ENCODE measurements around the gene PRKCB. TPM values are rescaled to one million over a fixed set of nuclear protein-coding genes. Genes with fewer than 3 reads are reported as not detected.

The PRKCB gene
- total RNA-seq, 1 experiment from 2014 or later, result 0.89 TPM

DNA sequence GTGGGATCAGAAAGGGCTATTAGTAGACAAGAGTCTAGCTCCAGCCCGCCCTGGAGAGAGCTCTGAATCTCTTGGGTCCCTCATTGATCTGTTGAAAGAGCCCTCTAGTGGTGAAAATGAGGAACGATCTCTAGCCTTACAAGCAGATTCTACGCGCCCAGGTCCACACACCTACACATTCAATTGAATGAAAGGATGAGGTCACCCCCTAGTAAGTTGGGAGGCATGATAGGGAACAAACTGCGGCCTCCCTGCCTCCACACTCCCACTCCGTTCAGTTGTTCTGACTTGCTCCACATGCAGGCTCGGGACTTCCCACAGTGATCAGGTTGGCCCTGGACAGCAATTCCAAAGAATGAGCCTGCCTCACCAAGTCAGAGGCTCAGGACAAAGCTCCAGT is 417.4 kb downstream of the PRKCB start:
- ChIA-PET RAD21 (ENCODE audit: low non-redundant PET in 1 of 2, low total read pairs in 2 of 2, uncharacterized antibody in 2 of 2, unreplicated experiment in 2 of 2) (interaction anchor here (1.0 to 1.9 kb wide), 5 partner anchors 182 to 252 kb away, joined by 3 to 7 read pairs (median 5); no protein-coding TSS in a partner anchor), POLR2A (no interaction called here), CTCF (interaction anchor here (0.5 to 3.7 kb wide), 14 partner anchors 9 to 656 kb away, joined by 3 to 39 read pairs (median 4); no protein-coding TSS in a partner anchor)
- no peak overlapping the region for H3K4me2 ChIP-seq (ENCODE audit: low read length)
- no peaks in the 10 kb centered on the region for H3K9me3 ChIP-seq (ENCODE audit: control insufficient read depth in 1 of 2, insufficient read depth in 1 of 2, low read depth in 1 of 2, low read length in 2 of 2)
- no peak for TF ChIP-seq POLR2A (IDR thresholded peaks at IDR 0.05; ENCODE audit: borderline replicate concordance, extremely low read depth, insufficient read depth, insufficient read length)
- TF ChIP-seq, protein P1, sequence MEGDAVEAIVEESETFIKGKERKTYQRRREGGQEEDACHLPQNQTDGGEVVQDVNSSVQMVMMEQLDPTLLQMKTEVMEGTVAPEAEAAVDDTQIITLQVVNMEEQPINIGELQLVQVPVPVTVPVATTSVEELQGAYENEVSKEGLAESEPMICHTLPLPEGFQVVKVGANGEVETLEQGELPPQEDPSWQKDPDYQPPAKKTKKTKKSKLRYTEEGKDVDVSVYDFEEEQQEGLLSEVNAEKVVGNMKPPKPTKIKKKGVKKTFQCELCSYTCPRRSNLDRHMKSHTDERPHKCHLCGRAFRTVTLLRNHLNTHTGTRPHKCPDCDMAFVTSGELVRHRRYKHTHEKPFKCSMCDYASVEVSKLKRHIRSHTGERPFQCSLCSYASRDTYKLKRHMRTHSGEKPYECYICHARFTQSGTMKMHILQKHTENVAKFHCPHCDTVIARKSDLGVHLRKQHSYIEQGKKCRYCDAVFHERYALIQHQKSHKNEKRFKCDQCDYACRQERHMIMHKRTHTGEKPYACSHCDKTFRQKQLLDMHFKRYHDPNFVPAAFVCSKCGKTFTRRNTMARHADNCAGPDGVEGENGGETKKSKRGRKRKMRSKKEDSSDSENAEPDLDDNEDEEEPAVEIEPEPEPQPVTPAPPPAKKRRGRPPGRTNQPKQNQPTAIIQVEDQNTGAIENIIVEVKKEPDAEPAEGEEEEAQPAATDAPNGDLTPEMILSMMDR (IDR thresholded peaks at IDR 0.05 in 2 of 3, conservative IDR thresholded peaks at IDR 0.05 in 1 of 3; ENCODE audit: borderline replicate concordance in 1 of 3, insufficient read depth in 1 of 3, low read depth in 2 of 3, low read length in 2 of 3), result peak; percentile 42 to 73 (median 64); a peak in 5 of 6 replicates
- peak; percentile 54 for TF ChIP-seq RAD21 (IDR thresholded peaks at IDR 0.05; ENCODE audit: low read depth)
- H3K4me3 ChIP-seq (replicated peaks in 1 of 2; ENCODE audit: low read depth in 1 of 2, low read length in 2 of 2), result no peak overlapping the region
- BruUV-seq (replicated peaks), result no TSS peak
- H3K4me1 ChIP-seq (ENCODE audit: control insufficient read depth in 1 of 2, insufficient read depth in 2 of 2, low read length in 2 of 2), result no peaks in the 10 kb centered on the region
- peak; percentile 88 for ATAC-seq
- H3K9me2 ChIP-seq (ENCODE audit: insufficient read depth), result no peaks in the 10 kb centered on the region
- no peaks in the 10 kb centered on the region for H3K36me3 ChIP-seq (ENCODE audit: control insufficient read depth in 1 of 2, insufficient read depth in 2 of 2, low read length in 2 of 2)
- no peak overlapping the region for H2AFZ ChIP-seq (ENCODE audit: low read depth, low read length, poor library complexity, severe bottlenecking)
- H3K9ac ChIP-seq (ENCODE audit: low read length), result no peak overlapping the region
- H3K27ac ChIP-seq (ENCODE audit: low read depth, low read length), result no peak overlapping the region
- peak; percentile 34 for DNase-seq (ENCODE audit: low read depth, low spot score)
- H3K79me2 ChIP-seq (ENCODE audit: insufficient read depth, low read length), result no peaks in the 10 kb centered on the region
- no peaks in the 10 kb centered on the region for H4K20me1 ChIP-seq (ENCODE audit: insufficient read depth)
- intact Hi-C loops (cut with micrococcal nuclease), result loop anchor here (1.0 to 10.0 kb wide), 4 partner anchors 178 to 516 kb away; no protein-coding TSS in a partner anchor
- H3K27me3 ChIP-seq (ENCODE audit: insufficient read depth, low read length), result 0 out of 2 replicates have a peak, but pooled peaks cover 8% of the 10 kb centered on the region

- DNase-seq (ENCODE audit: low read depth, low spot score) (no peak), ATAC-seq (no peak)
- no peak within 1 kb of the TSS for H3K27ac ChIP-seq (ENCODE audit: low read depth, low read length)
- intact Hi-C loops (cut with micrococcal nuclease), result loop anchor here (10.0 kb wide), 1 partner anchor 181 kb away; no protein-coding TSS in a partner anchor
- H3K4me2 ChIP-seq (ENCODE audit: low read length), result no peak within 1 kb of the TSS
- no peaks in the 10 kb centered on the region for H3K9me2 ChIP-seq (ENCODE audit: insufficient read depth)
- BruUV-seq (replicated peaks), result no TSS peak
- TF ChIP-seq, protein P2, sequence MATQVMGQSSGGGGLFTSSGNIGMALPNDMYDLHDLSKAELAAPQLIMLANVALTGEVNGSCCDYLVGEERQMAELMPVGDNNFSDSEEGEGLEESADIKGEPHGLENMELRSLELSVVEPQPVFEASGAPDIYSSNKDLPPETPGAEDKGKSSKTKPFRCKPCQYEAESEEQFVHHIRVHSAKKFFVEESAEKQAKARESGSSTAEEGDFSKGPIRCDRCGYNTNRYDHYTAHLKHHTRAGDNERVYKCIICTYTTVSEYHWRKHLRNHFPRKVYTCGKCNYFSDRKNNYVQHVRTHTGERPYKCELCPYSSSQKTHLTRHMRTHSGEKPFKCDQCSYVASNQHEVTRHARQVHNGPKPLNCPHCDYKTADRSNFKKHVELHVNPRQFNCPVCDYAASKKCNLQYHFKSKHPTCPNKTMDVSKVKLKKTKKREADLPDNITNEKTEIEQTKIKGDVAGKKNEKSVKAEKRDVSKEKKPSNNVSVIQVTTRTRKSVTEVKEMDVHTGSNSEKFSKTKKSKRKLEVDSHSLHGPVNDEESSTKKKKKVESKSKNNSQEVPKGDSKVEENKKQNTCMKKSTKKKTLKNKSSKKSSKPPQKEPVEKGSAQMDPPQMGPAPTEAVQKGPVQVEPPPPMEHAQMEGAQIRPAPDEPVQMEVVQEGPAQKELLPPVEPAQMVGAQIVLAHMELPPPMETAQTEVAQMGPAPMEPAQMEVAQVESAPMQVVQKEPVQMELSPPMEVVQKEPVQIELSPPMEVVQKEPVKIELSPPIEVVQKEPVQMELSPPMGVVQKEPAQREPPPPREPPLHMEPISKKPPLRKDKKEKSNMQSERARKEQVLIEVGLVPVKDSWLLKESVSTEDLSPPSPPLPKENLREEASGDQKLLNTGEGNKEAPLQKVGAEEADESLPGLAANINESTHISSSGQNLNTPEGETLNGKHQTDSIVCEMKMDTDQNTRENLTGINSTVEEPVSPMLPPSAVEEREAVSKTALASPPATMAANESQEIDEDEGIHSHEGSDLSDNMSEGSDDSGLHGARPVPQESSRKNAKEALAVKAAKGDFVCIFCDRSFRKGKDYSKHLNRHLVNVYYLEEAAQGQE (IDR thresholded peaks at IDR 0.05; ENCODE audit: low read depth), result peak; percentile 57
- TF ChIP-seq SIN3A (IDR thresholded peaks at IDR 0.05; ENCODE audit: low read depth), result no peak
- no peaks in the 10 kb centered on the region for H3K4me1 ChIP-seq (ENCODE audit: control insufficient read depth in 1 of 2, insufficient read depth in 2 of 2, low read length in 2 of 2)
- H3K79me2 ChIP-seq (ENCODE audit: insufficient read depth, low read length), result no peaks in the 10 kb centered on the region
- no peaks in the 10 kb centered on the region for H3K36me3 ChIP-seq (ENCODE audit: control insufficient read depth in 1 of 2, insufficient read depth in 2 of 2, low read length in 2 of 2)
- ChIA-PET RAD21 (ENCODE audit: low non-redundant PET in 1 of 2, low total read pairs in 2 of 2, uncharacterized antibody in 2 of 2, unreplicated experiment in 2 of 2) (no interaction called here), CTCF (interaction anchor here (1.1 to 3.7 kb wide), 4 partner anchors 10 to 249 kb away, joined by 4 to 39 read pairs (median 6); no protein-coding TSS in a partner anchor), POLR2A (no interaction called here)
- H3K9me3 ChIP-seq (ENCODE audit: control insufficient read depth in 1 of 2, insufficient read depth in 1 of 2, low read depth in 1 of 2, low read length in 2 of 2), result no peaks in the 10 kb centered on the region
- no peak within 1 kb of the TSS for H3K9ac ChIP-seq (ENCODE audit: low read length)
- H2AFZ ChIP-seq (ENCODE audit: low read depth, low read length, poor library complexity, severe bottlenecking), result no peak within 1 kb of the TSS
- no peaks in the 10 kb centered on the region for H4K20me1 ChIP-seq (ENCODE audit: insufficient read depth)
- 0 out of 2 replicates have a peak, but pooled peaks cover 8% of the 10 kb centered on the region for H3K27me3 ChIP-seq (ENCODE audit: insufficient read depth, low read length)
- H3K4me3 ChIP-seq (replicated peaks in 1 of 2; ENCODE audit: low read depth in 1 of 2, low read length in 2 of 2), result no peak within 1 kb of the TSS
Observed at GRCh38 chr16:24255456-24256371, 419.9 kb downstream of the PRKCB start, which contains the start of gene CACNG3. TSS of gene CACNG3 (plus strand) at chr16:24256335. CDS start at chr16:24256755, 420 bp downstream.

Measured in HCT116 (cell line).